A549 (cell line): ENCODE measurements around the gene LSP1. TPM values are rescaled to one million over a fixed set of nuclear protein-coding genes. Genes with fewer than 3 reads are reported as not detected.
A peak's percentile ranks its signal among the peaks of the same experiment; 100 is the strongest.

Experiments used
- ATAC-seq, 2 experiments: fragments of 200-7000 bp in 1 of 2; fragments of >200 bp in 1 of 2; cut with Nextera tagmentation in 1 of 2; cut with Tn5 transposase in 1 of 2; 3 replicates each; pipeline versions ENCODE4 v1.8.0 to v1.9.1; 2018 to 2020; ENCODE audit warnings: mild to moderate bottlenecking in 1 of 2, moderate library complexity in 1 of 2
- CTCF ChIA-PET: fragments of 300-600 bp; sonication (Branson Sonifier 250); formaldehyde crosslinking; extraction: SDS; loops from one replicate; lab custom pipeline; 2021; ENCODE audit warnings: antibody characterized with exemption, inconsistent platforms; lab: Yijun Ruan, JAX
- POLR2A ChIA-PET: fragments of 350-600 bp; formaldehyde crosslinking; extraction: SDS; loops from one replicate; lab custom pipeline; 2021; ENCODE audit warnings: antibody characterized with exemption, inconsistent platforms; lab: Yijun Ruan, JAX
- DNase-seq, 2 experiments: peaks; one replicate each; pipeline versions ENCODE4 v3.0.0 to v3.0.0-alpha.2; 2011 to 2016; ENCODE audit warnings: low read depth in 1 of 2, low spot score in 1 of 2
- FAIRE-seq: peaks from 2 replicates; lab custom pipeline; 2011; peaks lifted over from hg19 to GRCh38; lab: Jason Lieb, UNC
- H3K27ac ChIP-seq, 2 experiments: fragments of >200 bp; sonication (Bioruptor Twin); formaldehyde crosslinking; 3 replicates each; pipeline ENCODE4 v1.5.1; 2016 to 2017
- H3K4me1 ChIP-seq: fragments of >200 bp; sonication (Bioruptor Twin); formaldehyde crosslinking; 3 replicates; pipeline ENCODE4 v1.6.1; 2016
- H3K4me2 ChIP-seq: fragments of >200 bp; sonication (Bioruptor Twin); formaldehyde crosslinking; 3 replicates; pipeline ENCODE4 v1.6.1; 2016
- H3K4me3 ChIP-seq: fragments of >200 bp; sonication (Bioruptor Twin); formaldehyde crosslinking; 3 replicates; pipeline ENCODE4 v1.5.1; 2016
- H3K9me3 ChIP-seq: fragments of >200 bp; sonication (Bioruptor Twin); formaldehyde crosslinking; 3 replicates; pipeline ENCODE4 v1.6.1; 2016
- BHLHE40 ChIP-seq: IDR thresholded peaks from 2 replicates; pipeline ENCODE4 v1.6.1; 2012; ENCODE audit warnings: low read depth, low read length, inconsistent platforms
- CBX2 ChIP-seq: fragments of 200-600 bp; sonication (generic); IDR thresholded peaks from 2 replicates; pipeline ENCODE4 v1.6.1; 2016; ENCODE audit warnings: low read depth, mild to moderate bottlenecking, borderline replicate concordance
- CBX8 ChIP-seq: fragments of 200-600 bp; sonication (generic); IDR thresholded peaks from 2 replicates; pipeline ENCODE4 v1.6.1; 2016
- CEBPB ChIP-seq, 2 experiments: fragments of >200 bp in 1 of 2; sonication (Bioruptor Twin) in 1 of 2; formaldehyde crosslinking in 1 of 2; IDR thresholded peaks; 2 replicates each; pipeline ENCODE4 v1.6.1; 2012 to 2016
- CHD2 ChIP-seq: fragments of 150-350 bp; IDR thresholded peaks from 2 replicates; pipeline ENCODE4 v1.6.1; 2014; ENCODE audit warnings: low read length; ENCODE audit not compliant: partially characterized antibody
- CTCF ChIP-seq: fragments of >200 bp; sonication (Bioruptor Twin); formaldehyde crosslinking; IDR thresholded peaks from 3 replicates; pipeline ENCODE4 v1.5.1; 2016
- EHF ChIP-seq: fragments of 250-450 bp; sonication (Bioruptor Pico); IDR thresholded peaks from 2 replicates; pipeline ENCODE4 v1.5.0; 2020; ENCODE audit warnings: mild to moderate bottlenecking
- EHMT2 ChIP-seq: fragments of 200-600 bp; sonication (generic); IDR thresholded peaks from 2 replicates; pipeline ENCODE4 v1.6.1; 2016; ENCODE audit warnings: antibody characterized with exemption, low read depth, mild to moderate bottlenecking, moderate library complexity
- EP300 ChIP-seq, 2 experiments: fragments of >200 bp; sonication (Bioruptor Twin); formaldehyde crosslinking; IDR thresholded peaks; 2 replicates in 1 of 2; 3 replicates in 1 of 2; pipeline ENCODE4 v1.6.1; 2016 to 2017
- FOSB ChIP-seq: fragments of 250-450 bp; sonication (Bioruptor Pico); IDR thresholded peaks from 2 replicates; pipeline ENCODE4 v1.5.0; 2020; ENCODE audit warnings: mild to moderate bottlenecking, moderate library complexity
- GATA3 ChIP-seq: IDR thresholded peaks from 2 replicates; pipeline ENCODE4 v1.6.1; 2012; ENCODE audit warnings: borderline replicate concordance
- HDAC2 ChIP-seq: fragments of 200-600 bp; sonication (generic); IDR thresholded peaks from 2 replicates; pipeline ENCODE4 v1.6.1; 2016
- HEYL ChIP-seq: fragments of 250-450 bp; sonication (Bioruptor Pico); IDR thresholded peaks from 2 replicates; pipeline ENCODE4 v1.8.0; 2021; ENCODE audit warnings: mild to moderate bottlenecking, moderate library complexity
- HOXA7 ChIP-seq: fragments of 250-450 bp; sonication (Bioruptor Pico); IDR thresholded peaks from 2 replicates; pipeline ENCODE4 v1.5.0; 2020; ENCODE audit warnings: mild to moderate bottlenecking, moderate library complexity
- JUN ChIP-seq, 2 experiments: fragments of >200 bp; sonication (Bioruptor Twin); formaldehyde crosslinking; IDR thresholded peaks; 2 replicates in 1 of 2; 3 replicates in 1 of 2; pipeline ENCODE4 v1.6.1; 2016 to 2017
- KDM1A ChIP-seq: fragments of 200-600 bp; sonication (generic); IDR thresholded peaks from 2 replicates; pipeline ENCODE4 v1.6.1; 2016; ENCODE audit warnings: low read depth, mild to moderate bottlenecking
- KDM5A ChIP-seq: fragments of 200-600 bp; sonication (generic); IDR thresholded peaks from 2 replicates; pipeline ENCODE4 v1.6.1; 2016; ENCODE audit warnings: antibody characterized with exemption, mild to moderate bottlenecking
- MAFK ChIP-seq: fragments of 450-650 bp; IDR thresholded peaks from 2 replicates; pipeline ENCODE4 v1.6.1; 2014; ENCODE audit not compliant: partially characterized antibody
- MYC ChIP-seq: IDR thresholded peaks from 2 replicates; pipeline ENCODE4 v1.6.1; 2012; ENCODE audit warnings: mild to moderate bottlenecking, inconsistent platforms, low read length, improper control_type of control experiment, borderline replicate concordance
- NPAS2 ChIP-seq: fragments of 250-450 bp; sonication (Bioruptor Pico); IDR thresholded peaks from 2 replicates; pipeline ENCODE4 v1.8.0; 2022; ENCODE audit warnings: mild to moderate bottlenecking, moderate library complexity, borderline replicate concordance
- PHF8 ChIP-seq: fragments of 200-600 bp; sonication (generic); IDR thresholded peaks from 2 replicates; pipeline ENCODE4 v1.6.1; 2016; ENCODE audit warnings: low read depth, mild to moderate bottlenecking, antibody characterized with exemption, moderate library complexity, borderline replicate concordance
- RAD21 ChIP-seq, 2 experiments: fragments of >200 bp in 1 of 2; sonication (Bioruptor Twin) in 1 of 2; formaldehyde crosslinking in 1 of 2; IDR thresholded peaks in 1 of 2; conservative IDR thresholded peaks in 1 of 2; 2 replicates in 1 of 2; 3 replicates in 1 of 2; pipeline ENCODE4 v1.6.1; 2012 to 2018; ENCODE audit warnings: inconsistent platforms in 1 of 2
- RARB ChIP-seq: fragments of 250-450 bp; sonication (Bioruptor Pico); IDR thresholded peaks from 2 replicates; pipeline ENCODE4 v1.8.0; 2021; ENCODE audit warnings: mild to moderate bottlenecking, moderate library complexity
- RCOR1 ChIP-seq: fragments of 150-350 bp; IDR thresholded peaks from 2 replicates; pipeline ENCODE4 v1.6.1; 2014; ENCODE audit warnings: antibody characterized with exemption, low read length, low read depth
- REST ChIP-seq: fragments of 200-600 bp; sonication (generic); IDR thresholded peaks from 2 replicates; pipeline ENCODE4 v1.6.1; 2016; ENCODE audit warnings: antibody characterized with exemption, mild to moderate bottlenecking, moderate library complexity
- SREBF2 ChIP-seq: fragments of 450-650 bp; IDR thresholded peaks from 2 replicates; pipeline ENCODE4 v1.6.1; 2014; ENCODE audit warnings: mild to moderate bottlenecking, moderate library complexity
- TFCP2L1 ChIP-seq: fragments of 250-450 bp; sonication (Bioruptor Pico); IDR thresholded peaks from 2 replicates; pipeline ENCODE4 v1.5.0; 2021; ENCODE audit warnings: mild to moderate bottlenecking
- ZFP36 ChIP-seq: fragments of 450-650 bp; IDR thresholded peaks from 2 replicates; pipeline ENCODE4 v1.6.1; 2014; ENCODE audit warnings: borderline replicate concordance; ENCODE audit not compliant: partially characterized antibody
- WGBS: methylation state at CpG from one replicate; pipeline ENCODE4 v1.1.6; 2017; ENCODE audit errors: missing lambda C conversion rate; 5-methylcytosine and 5-hydroxymethylcytosine counted together
- polyA plus RNA-seq, 4 experiments: library from polyadenylated mRNA; depleted of rRNA in 3 of 4; stranded (reverse); fragments of >200 nt; fragmentation: RNase III in 1 of 4; extraction: RNeasy Plus Mini Kit Qiagen cat#74134 plus additional on column Dnase treatment in 1 of 4; gene quantifications; 2 replicates in 3 of 4; 3 replicates in 1 of 4; pipeline ENCODE4 v1.2.3, GENCODE V29; 2011 to 2017
- TF ChIP-seq, protein P1 (sequence below): fragments of >200 bp; sonication (Bioruptor Twin); formaldehyde crosslinking; IDR thresholded peaks from 2 replicates; pipeline ENCODE4 v1.6.1; 2016
- TF ChIP-seq, protein P2 (sequence below): IDR thresholded peaks from 2 replicates; pipeline ENCODE4 v1.6.1; 2012; ENCODE audit warnings: low read depth, borderline replicate concordance
- TF ChIP-seq, protein P3 (sequence below): IDR thresholded peaks from 2 replicates; pipeline ENCODE4 v1.6.1; 2012
- TF ChIP-seq, protein P4 (sequence below): fragments of 150-350 bp; IDR thresholded peaks from 2 replicates; pipeline ENCODE4 v1.6.1; 2014; ENCODE audit warnings: low read depth, mild to moderate bottlenecking, low read length

Gene LSP1
- polyA plus RNA-seq, 2 of the 4 experiments (the other 2 are of a cell fraction), result 0.67 to 3.5 TPM

DNA sequence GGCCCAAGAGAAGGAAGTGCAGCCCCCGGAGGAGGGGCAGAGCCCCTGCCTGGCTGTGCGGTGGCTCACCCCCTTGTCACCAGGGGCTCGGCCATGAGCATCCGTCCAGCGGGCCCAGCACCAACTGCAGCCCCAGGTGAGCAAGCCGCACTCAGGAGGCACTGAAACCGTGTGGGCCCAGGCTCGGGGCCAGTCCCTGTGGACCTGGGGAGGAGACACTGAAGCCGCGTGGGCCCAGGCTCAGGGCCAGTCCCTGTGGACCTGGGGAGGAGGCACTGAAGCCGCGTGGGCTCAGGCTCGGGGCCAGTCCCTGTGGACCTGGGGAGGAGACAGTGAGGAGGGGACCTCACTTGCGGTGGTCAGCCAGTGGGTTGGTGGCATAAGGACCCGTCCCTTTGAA lies 13.9 kb downstream of the LSP1 start:
- Histone ChIP-seq H3K4me1 (peaks cover 49% of the 10 kb centered on the region), H3K4me3 (no peak overlapping the region)
- CTCF ChIA-PET, result interaction anchor here (0.9 to 3.5 kb wide), 10 partner anchors 10 to 289 kb away, joined by 3 to 19 read pairs (median 6); partner anchors contain the start of gene LSP1
- no peak for TF ChIP-seq KDM1A
- no peak for TF ChIP-seq HDAC2
- TF ChIP-seq ZFP36, result no peak
- TF ChIP-seq GATA3, result no peak
- no peak for TF ChIP-seq SREBF2
- no peak for TF ChIP-seq EHMT2
- no peak for TF ChIP-seq CTCF
- no peak for TF ChIP-seq BHLHE40
- TF ChIP-seq, protein P1, sequence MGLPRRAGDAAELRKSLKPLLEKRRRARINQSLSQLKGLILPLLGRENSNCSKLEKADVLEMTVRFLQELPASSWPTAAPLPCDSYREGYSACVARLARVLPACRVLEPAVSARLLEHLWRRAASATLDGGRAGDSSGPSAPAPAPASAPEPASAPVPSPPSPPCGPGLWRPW, result no peak
- TF ChIP-seq KDM5A, result no peak
- TF ChIP-seq, protein P2, sequence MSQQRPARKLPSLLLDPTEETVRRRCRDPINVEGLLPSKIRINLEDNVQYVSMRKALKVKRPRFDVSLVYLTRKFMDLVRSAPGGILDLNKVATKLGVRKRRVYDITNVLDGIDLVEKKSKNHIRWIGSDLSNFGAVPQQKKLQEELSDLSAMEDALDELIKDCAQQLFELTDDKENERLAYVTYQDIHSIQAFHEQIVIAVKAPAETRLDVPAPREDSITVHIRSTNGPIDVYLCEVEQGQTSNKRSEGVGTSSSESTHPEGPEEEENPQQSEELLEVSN, result no peak
- no peak for TF ChIP-seq HEYL (CRISPR knock-in tag)
- no peak for TF ChIP-seq NPAS2 (CRISPR knock-in tag)
- TF ChIP-seq CHD2, result no peak
- TF ChIP-seq RAD21 (conservative IDR thresholded peaks at IDR 0.05 in 1 of 2, IDR thresholded peaks at IDR 0.05 in 1 of 2), result no peak
- TF ChIP-seq RARB (CRISPR knock-in tag), result no peak
- TF ChIP-seq EHF (CRISPR knock-in tag), result no peak
- TF ChIP-seq CBX2, result no peak
- TF ChIP-seq JUN (IDR thresholded peaks at IDR 0.05), result no peak
- TF ChIP-seq, all 56 proteins: peak for 0
- FAIRE-seq (no peak), DNase-seq (no peak), ATAC-seq (no peak)
- WGBS, result 88% methylated on average over 8 of the region's 15 CpGs
- Histone ChIP-seq H3K9me3 (no peaks in the 10 kb centered on the region), H3K4me2 (no peak overlapping the region), H3K27ac (peak overlapping the region in 1 of 2 experiments; percentile 94; a peak in 2 of 6 replicates)
- POLR2A ChIA-PET, result no interaction called here

DNA sequence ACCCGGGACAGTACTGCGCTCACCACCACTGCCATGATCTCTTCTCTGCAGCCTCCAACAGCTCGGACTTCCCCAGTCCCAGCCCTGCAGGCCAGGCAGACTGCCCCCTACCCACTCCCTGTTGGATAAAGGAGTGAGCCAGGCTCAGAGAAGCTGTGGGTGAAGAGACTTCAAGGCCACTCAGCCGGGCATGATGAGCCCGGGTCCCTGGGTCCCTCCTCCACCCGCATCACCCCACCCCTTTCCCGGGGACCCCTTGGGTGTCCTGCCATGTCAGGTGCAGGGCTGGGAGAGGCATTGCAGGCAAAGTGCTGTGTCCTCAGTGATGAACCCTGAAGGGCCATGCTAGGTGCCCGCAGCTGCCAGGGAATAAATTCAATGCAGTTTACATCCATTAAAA lies 14.5 kb downstream of the LSP1 start:
- WGBS, result 47% methylated on average over 6 of the region's 8 CpGs
- peak overlapping the region in 1 of 2 experiments; percentile 94; a peak in 1 of 6 replicates for H3K27ac ChIP-seq
- H3K4me1 ChIP-seq, result peaks cover 45% of the 10 kb centered on the region
- POLR2A ChIA-PET, result no interaction called here
- ATAC-seq (no peak), FAIRE-seq (no peak), DNase-seq (no peak)
- no peaks in the 10 kb centered on the region for H3K9me3 ChIP-seq
- CTCF ChIA-PET, result interaction anchor here (0.9 to 3.5 kb wide), 7 partner anchors 9 to 289 kb away, joined by 3 to 19 read pairs (median 7); partner anchors contain the start of gene LSP1
- TF ChIP-seq, protein P3, sequence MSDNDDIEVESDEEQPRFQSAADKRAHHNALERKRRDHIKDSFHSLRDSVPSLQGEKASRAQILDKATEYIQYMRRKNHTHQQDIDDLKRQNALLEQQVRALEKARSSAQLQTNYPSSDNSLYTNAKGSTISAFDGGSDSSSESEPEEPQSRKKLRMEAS, result no peak
- TF ChIP-seq NPAS2 (CRISPR knock-in tag), result no peak
- no peak for TF ChIP-seq CEBPB (IDR thresholded peaks at IDR 0.05)
- no peak for TF ChIP-seq FOSB (CRISPR knock-in tag)
- TF ChIP-seq KDM5A, result no peak
- no peak for TF ChIP-seq CBX2
- TF ChIP-seq RCOR1, result no peak
- TF ChIP-seq MAFK, result no peak
- TF ChIP-seq CBX8, result no peak
- TF ChIP-seq TFCP2L1, result no peak
- no peak for TF ChIP-seq REST
- no peak for TF ChIP-seq EP300 (IDR thresholded peaks at IDR 0.05)
- TF ChIP-seq, protein P4, sequence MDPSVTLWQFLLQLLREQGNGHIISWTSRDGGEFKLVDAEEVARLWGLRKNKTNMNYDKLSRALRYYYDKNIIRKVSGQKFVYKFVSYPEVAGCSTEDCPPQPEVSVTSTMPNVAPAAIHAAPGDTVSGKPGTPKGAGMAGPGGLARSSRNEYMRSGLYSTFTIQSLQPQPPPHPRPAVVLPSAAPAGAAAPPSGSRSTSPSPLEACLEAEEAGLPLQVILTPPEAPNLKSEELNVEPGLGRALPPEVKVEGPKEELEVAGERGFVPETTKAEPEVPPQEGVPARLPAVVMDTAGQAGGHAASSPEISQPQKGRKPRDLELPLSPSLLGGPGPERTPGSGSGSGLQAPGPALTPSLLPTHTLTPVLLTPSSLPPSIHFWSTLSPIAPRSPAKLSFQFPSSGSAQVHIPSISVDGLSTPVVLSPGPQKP, result no peak
- no peak for TF ChIP-seq EHF (CRISPR knock-in tag)
- no peak for TF ChIP-seq MYC
- TF ChIP-seq HOXA7, result no peak
- no peak for TF ChIP-seq RARB (CRISPR knock-in tag)
- no peak for TF ChIP-seq PHF8
- no peak for TF ChIP-seq KDM1A
- H3K4me3 ChIP-seq, result no peak overlapping the region
- H3K4me2 ChIP-seq, result no peak overlapping the region
